Measurements from ENCODE around the gene IL1F10. TPM values are rescaled to one million over a fixed set of nuclear protein-coding genes. Genes with fewer than 3 reads are reported as not detected.

IL1F10 gene
- total RNA-seq, 1 experiment from 2014 or later = not detected

GRCh38 chr2:113060796-113061195 is 7.0 kb upstream of the IL1F10 start:
- TF ChIP-seq EZH2 (IDR thresholded peaks at IDR 0.05; ENCODE audit: borderline replicate concordance, low read depth, low read length, poor library complexity, severe bottlenecking) = no peak
- TF ChIP-seq, protein P1, sequence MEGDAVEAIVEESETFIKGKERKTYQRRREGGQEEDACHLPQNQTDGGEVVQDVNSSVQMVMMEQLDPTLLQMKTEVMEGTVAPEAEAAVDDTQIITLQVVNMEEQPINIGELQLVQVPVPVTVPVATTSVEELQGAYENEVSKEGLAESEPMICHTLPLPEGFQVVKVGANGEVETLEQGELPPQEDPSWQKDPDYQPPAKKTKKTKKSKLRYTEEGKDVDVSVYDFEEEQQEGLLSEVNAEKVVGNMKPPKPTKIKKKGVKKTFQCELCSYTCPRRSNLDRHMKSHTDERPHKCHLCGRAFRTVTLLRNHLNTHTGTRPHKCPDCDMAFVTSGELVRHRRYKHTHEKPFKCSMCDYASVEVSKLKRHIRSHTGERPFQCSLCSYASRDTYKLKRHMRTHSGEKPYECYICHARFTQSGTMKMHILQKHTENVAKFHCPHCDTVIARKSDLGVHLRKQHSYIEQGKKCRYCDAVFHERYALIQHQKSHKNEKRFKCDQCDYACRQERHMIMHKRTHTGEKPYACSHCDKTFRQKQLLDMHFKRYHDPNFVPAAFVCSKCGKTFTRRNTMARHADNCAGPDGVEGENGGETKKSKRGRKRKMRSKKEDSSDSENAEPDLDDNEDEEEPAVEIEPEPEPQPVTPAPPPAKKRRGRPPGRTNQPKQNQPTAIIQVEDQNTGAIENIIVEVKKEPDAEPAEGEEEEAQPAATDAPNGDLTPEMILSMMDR (conservative IDR thresholded peaks at IDR 0.05; ENCODE audit: low read depth, low read length) = no peak
- ChIA-PET POLR2A (ENCODE audit: low non-redundant PET) (no interaction called here), CTCF (no interaction called here)
- Histone ChIP-seq H3K4me3 (ENCODE audit: low read depth, low read length, poor library complexity, severe bottlenecking) (no peak overlapping the region), H3K9me3 (ENCODE audit: low read depth, low read length, poor library complexity, severe bottlenecking) (no peaks in the 10 kb centered on the region), H3K27me3 (replicated peaks; ENCODE audit: insufficient read depth, low read depth, low read length, poor library complexity) (peaks cover 6% of the 10 kb centered on the region), H3K36me3 (ENCODE audit: insufficient read depth, low read length, poor library complexity, severe bottlenecking) (no peaks in the 10 kb centered on the region), H3K27ac (ENCODE audit: low read depth, low read length, poor library complexity, severe bottlenecking) (no peak overlapping the region), H3K4me1 (ENCODE audit: insufficient read depth, low read length, poor library complexity, severe bottlenecking) (no peaks in the 10 kb centered on the region)
- no peak for DNase-seq (ENCODE audit: low spot score)
- intact Hi-C loops (cut with micrococcal nuclease; ENCODE audit: unreplicated experiment) = no loop called here
- BruUV-seq (replicated peaks) = no TSS peak

DNA sequence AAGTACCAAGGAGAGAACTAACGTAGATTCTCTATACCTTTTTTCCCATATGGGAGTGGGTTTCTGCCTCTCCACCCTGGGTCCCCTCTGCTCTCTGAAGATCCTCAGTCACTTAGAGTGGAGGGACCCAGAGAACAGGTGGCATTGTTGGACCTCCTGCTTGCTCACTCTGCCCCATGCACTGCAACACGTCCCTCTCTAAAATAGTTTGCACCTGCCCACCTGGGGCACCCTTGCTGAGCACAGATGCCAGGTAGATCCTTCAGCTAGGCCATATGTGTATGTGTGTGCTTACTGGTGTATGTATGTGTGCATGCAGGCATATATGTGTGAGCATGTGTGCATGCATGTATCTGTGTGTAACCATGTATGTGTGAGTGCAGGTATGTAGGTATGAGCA is 6.5 kb upstream of the IL1F10 start:
- Histone ChIP-seq H3K4me1 (ENCODE audit: insufficient read depth, low read length, poor library complexity, severe bottlenecking) (no peaks in the 10 kb centered on the region), H3K27me3 (replicated peaks; ENCODE audit: insufficient read depth, low read depth, low read length, poor library complexity) (peaks cover 6% of the 10 kb centered on the region), H3K4me3 (ENCODE audit: low read depth, low read length, poor library complexity, severe bottlenecking) (no peak overlapping the region), H3K36me3 (ENCODE audit: insufficient read depth, low read length, poor library complexity, severe bottlenecking) (no peaks in the 10 kb centered on the region), H3K27ac (ENCODE audit: low read depth, low read length, poor library complexity, severe bottlenecking) (no peak overlapping the region), H3K9me3 (ENCODE audit: low read depth, low read length, poor library complexity, severe bottlenecking) (no peaks in the 10 kb centered on the region)
- no peak for DNase-seq (ENCODE audit: low spot score)
- TF ChIP-seq, protein P1 (conservative IDR thresholded peaks at IDR 0.05; ENCODE audit: low read depth, low read length) = no peak
- no peak for TF ChIP-seq EZH2 (IDR thresholded peaks at IDR 0.05; ENCODE audit: borderline replicate concordance, low read depth, low read length, poor library complexity, severe bottlenecking)
- no TSS peak for BruUV-seq (replicated peaks)
- intact Hi-C loops (cut with micrococcal nuclease; ENCODE audit: unreplicated experiment) = no loop called here
- ChIA-PET CTCF (no interaction called here), POLR2A (ENCODE audit: low non-redundant PET) (no interaction called here)

DNA sequence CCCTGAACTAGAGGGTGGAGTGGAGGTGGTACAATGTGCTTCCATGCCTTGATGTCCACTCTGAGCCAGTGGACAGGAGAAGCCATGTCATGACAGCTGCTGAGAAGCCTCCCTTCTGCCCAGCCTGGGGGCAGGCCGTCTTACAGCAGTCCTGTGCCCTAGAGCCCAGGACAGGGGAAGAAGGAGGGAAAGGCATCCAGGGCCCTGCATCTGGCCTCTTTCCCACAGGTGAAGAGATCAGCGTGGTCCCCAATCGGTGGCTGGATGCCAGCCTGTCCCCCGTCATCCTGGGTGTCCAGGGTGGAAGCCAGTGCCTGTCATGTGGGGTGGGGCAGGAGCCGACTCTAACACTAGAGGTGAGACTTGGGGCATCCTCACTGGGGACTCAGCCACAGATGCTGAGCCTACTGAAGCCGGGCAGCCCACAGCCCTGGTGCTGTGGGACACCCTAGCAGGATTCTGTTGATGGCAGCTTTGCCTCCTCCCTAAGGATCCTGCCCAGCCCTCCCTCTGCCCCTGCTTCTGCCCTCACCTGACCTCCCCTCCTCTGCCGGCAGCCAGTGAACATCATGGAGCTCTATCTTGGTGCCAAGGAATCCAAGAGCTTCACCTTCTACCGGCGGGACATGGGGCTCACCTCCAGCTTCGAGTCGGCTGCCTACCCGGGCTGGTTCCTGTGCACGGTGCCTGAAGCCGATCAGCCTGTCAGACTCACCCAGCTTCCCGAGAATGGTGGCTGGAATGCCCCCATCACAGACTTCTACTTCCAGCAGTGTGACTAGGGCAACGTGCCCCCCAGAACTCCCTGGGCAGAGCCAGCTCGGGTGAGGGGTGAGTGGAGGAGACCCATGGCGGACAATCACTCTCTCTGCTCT is 5.6 kb upstream of the IL1F10 start:
- intact Hi-C loops (cut with micrococcal nuclease; ENCODE audit: unreplicated experiment) = no loop called here
- Histone ChIP-seq H3K4me1 (ENCODE audit: insufficient read depth, low read length, poor library complexity, severe bottlenecking) (no peaks in the 10 kb centered on the region), H3K4me3 (ENCODE audit: low read depth, low read length, poor library complexity, severe bottlenecking) (no peak overlapping the region), H3K36me3 (ENCODE audit: insufficient read depth, low read length, poor library complexity, severe bottlenecking) (no peaks in the 10 kb centered on the region), H3K9me3 (ENCODE audit: low read depth, low read length, poor library complexity, severe bottlenecking) (no peaks in the 10 kb centered on the region), H3K27me3 (replicated peaks; ENCODE audit: insufficient read depth, low read depth, low read length, poor library complexity) (peaks cover 6% of the 10 kb centered on the region), H3K27ac (ENCODE audit: low read depth, low read length, poor library complexity, severe bottlenecking) (no peak overlapping the region)
- CTCF ChIA-PET = no interaction called here
- no TSS peak for BruUV-seq (replicated peaks)
- no peak for DNase-seq (ENCODE audit: low spot score)
- no peak for TF ChIP-seq EZH2 (IDR thresholded peaks at IDR 0.05; ENCODE audit: borderline replicate concordance, low read depth, low read length, poor library complexity, severe bottlenecking)
- TF ChIP-seq, protein P1 (conservative IDR thresholded peaks at IDR 0.05; ENCODE audit: low read depth, low read length) = no peak
- POLR2A ChIA-PET (ENCODE audit: low non-redundant PET) = no interaction called here

All from A673 (cell line).